Adipose tissue (tissue), 3 donors: ENCODE results near the gene SEPTIN1. TPM values are rescaled to one million over a fixed set of nuclear protein-coding genes. Genes with fewer than 3 reads are reported as not detected.

Experiments used
- H3K27ac ChIP-seq: one replicate; pipeline ENCODE4 v1.5.1; 2013; ENCODE audit warnings: low read depth, low read length
- WGBS, 3 donors: extraction: QIAGEN DNeasy Blood & Tissue Kit; methylation state at CpG; one replicate each; pipeline ENCODE4 v1.1.7; 2013; 5-methylcytosine and 5-hydroxymethylcytosine counted together
- polyA plus RNA-seq, 3 donors: library from polyadenylated mRNA; stranded (reverse); fragments of 200-250 nt; gene quantifications; one replicate each; pipeline ENCODE4 v1.2.3, GENCODE V29; 2013
- donor health status: healthy with polysubstance abuse.
- donor health status: Bipolar disorder and iron deficiency.
- donor health status: healthy.

SEPTIN1 gene
- polyA plus RNA-seq, 3 donors = 1.8 to 3.9 (median 3.6) TPM

- 26 to 31% (median 30%) methylated on average over 27 of the region's 27 CpGs for WGBS, 3 donors
- H3K27ac ChIP-seq = peak overlapping the region; percentile 22
Observed at GRCh38 chr16:30379158-30379783, 3.1 kb downstream of the SEPTIN1 start.

GRCh38 chr16:30378236-30379157 is 3.9 kb downstream of the SEPTIN1 start:
- H3K27ac ChIP-seq = peak overlapping the region; percentile 91
- WGBS, 3 donors = 0 to 1% (median 0%) methylated on average over 59 to 66 of the region's 67 CpGs

GRCh38 chr16:30377812-30378235 is 4.5 kb downstream of the SEPTIN1 start:
- peak overlapping the region; percentile 91 for H3K27ac ChIP-seq
- 0 to 2% (median 0%) methylated on average over 37 to 39 of the region's 39 CpGs for WGBS, 3 donors

- WGBS, 3 donors = 37 to 49% (median 39%) methylated on average over 29 of the region's 29 CpGs
- peak overlapping the region; percentile 91 for H3K27ac ChIP-seq
Observed at GRCh38 chr16:30377050-30377811, 5.1 kb downstream of the SEPTIN1 start.

DNA sequence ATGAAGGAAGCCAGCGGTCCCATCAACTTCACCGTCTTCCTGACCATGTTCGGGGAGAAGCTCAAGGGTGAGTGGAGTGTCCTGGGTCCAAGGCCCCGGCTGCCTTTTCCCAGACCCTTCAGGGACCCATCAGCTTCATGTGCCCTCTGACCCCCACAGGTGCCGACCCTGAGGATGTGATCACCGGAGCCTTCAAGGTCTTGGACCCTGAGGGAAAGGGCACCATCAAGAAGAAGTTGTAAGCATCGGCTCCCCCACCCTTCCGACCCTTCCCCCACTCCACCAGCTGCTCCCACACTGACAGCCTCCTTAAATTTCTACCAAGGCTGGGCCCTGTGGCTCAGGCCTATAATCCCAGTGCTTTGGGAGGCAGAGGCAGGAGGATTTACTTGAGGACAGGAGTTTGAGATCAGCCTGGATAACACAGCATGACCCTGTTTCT is 5.9 kb downstream of the SEPTIN1 start:
- WGBS, 3 donors = 92 to 96% (median 95%) methylated on average over 8 of the region's 8 CpGs
- no peak overlapping the region for H3K27ac ChIP-seq

DNA sequence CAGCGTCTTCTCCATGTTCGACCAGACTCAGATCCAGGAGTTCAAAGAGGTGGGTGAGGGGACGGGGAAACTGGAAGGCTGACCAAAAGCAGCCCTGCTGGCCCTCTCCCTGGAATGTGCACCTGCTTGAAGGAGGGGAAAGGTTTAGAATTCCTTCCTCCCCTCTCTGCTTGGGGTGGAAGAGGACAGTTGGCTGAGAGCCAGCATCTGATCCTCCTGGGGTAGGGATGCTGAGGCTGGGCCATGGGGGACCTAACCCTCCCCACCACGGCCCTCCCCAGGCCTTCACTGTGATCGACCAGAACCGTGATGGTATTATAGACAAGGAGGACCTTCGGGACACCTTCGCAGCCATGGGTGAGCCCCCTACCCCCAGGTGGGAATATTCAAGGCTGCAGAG is 6.5 kb downstream of the SEPTIN1 start:
- WGBS, 3 donors = 85 to 93% (median 85%) methylated on average over 8 of the region's 8 CpGs
- H3K27ac ChIP-seq = no peak overlapping the region

- H3K27ac ChIP-seq = no peak within 1 kb of the TSS
- WGBS, 3 donors = 91 to 93% (median 91%) methylated on average over 6 of the region's 6 CpGs
Observed at GRCh38 chr16:30374538-30374937, 7.8 kb downstream of the SEPTIN1 start, which contains the start of gene MYL11. Gene MYL11, plus strand, starts transcription at chr16:30374802. Its CDS starts 56 bp downstream, at chr16:30374858.

- no peak overlapping the region for H3K27ac ChIP-seq
- 68 to 93% (median 88%) methylated on average over 5 of the region's 5 CpGs for WGBS, 3 donors
Observed at GRCh38 chr16:30372725-30373124, 9.6 kb downstream of the SEPTIN1 start.

DNA sequence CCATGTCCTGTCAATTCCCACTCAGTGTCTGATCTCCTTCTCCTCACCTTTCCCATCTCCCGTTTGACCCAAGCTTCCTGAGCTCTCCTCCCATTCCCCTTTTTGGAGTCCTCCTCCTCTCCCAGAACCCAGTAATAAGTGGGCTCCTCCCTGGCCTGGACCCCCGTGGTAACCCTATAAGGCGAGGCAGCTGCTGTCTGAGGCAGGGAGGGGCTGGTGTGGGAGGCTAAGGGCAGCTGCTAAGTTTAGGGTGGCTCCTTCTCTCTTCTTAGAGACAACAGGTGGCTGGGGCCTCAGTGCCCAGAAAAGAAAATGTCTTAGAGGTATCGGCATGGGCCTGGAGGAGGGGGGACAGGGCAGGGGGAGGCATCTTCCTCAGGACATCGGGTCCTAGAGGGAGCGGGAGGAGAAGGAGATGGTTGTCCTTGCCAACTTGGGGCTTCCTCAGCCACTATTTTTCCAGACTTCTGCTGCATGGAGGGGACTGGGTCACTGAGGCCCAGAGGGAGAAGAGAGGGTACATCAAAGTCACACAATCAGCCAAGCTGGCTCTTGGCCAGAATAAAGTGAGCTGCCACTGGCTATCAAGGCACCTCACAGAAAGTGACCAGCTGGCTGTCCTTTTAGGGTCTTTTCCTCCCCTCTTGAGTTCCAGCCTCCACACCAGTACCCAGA is 10.2 kb downstream of the SEPTIN1 start:
- WGBS, 3 donors = 66 to 77% (median 72%) methylated on average over 6 of the region's 6 CpGs
- H3K27ac ChIP-seq = no peak overlapping the region

DNA sequence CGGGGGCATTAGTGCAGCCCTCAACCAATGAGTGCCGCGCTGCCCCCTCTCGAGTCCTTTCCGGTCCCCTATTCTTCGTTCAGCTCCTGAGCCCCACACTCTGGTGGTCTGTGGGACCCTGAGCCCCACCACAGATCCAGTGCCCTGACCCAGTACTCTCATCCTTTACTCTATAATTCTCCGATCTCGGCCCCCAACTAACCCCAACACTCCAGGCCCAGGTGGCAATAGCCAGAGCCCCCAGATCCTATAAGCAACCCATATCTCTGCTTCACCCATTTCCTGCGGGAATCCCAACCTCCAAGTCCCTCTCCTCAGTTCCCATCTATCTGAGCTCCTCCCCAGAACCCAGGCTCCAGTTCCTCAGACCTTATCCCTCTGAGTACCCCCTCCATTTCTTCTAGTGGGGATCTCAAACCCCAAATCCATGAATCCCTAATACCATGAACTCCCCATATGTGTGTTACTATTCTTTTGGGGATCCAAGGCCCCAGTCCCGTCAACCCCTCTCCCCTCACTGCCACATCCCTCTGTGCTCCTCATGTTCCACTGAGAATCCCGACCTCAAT is 11.0 kb downstream of the SEPTIN1 start:
- 20 to 25% (median 24%) methylated on average over 11 of the region's 11 CpGs for WGBS, 3 donors
- H3K27ac ChIP-seq = no peak overlapping the region

- 0% methylated on average over 40 of the region's 40 CpGs for WGBS, 3 donors
Observed at GRCh38 chr16:30370456-30371247, 11.7 kb downstream of the SEPTIN1 start, which contains the start of gene TBC1D10B. Gene TBC1D10B, minus strand, starts transcription at chr16:30370494. Its CDS starts 311 bp downstream, at chr16:30370183.

DNA sequence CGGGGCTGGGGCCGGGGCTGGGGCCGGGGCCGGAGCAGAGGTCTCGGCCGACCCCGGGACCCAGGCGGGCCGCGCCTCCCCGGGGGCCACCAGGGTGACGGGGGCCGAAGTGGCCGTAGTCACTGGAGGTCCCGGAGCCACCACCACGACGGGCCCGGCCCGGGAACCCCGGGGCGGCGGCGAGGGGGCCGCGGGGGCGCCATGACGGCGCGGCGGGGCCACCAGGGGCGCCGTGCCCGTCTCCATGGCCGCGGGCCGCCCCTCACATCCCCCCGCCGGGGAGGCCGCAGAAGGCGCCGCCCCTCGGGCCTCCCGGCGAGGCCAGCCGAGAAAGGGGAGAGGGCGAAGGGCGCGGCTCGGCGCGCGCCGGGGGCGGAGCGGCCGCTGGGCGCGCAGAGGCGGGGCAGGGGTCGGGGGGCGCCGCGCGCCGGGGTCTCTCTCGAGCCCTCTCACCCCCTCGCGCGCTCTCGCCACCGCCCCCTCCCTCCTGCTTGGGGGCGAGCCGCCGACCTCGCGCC is 12.4 kb downstream of the SEPTIN1 start:
- 1 to 2% (median 1%) methylated on average over 16 to 76 of the region's 76 CpGs for WGBS, 3 donors

More at GRCh38 chr16:30370456-30371247, 11.7 kb downstream of the SEPTIN1 start, which contains the start of gene TBC1D10B:
- peak within 1 kb of the TSS; percentile 36 for H3K27ac ChIP-seq

GRCh38 chr16:30369091-30369937 is 13.0 kb downstream of the SEPTIN1 start:
- 0 to 1% (median 1%) methylated on average over 43 to 45 of the region's 45 CpGs for WGBS, 3 donors
- H3K27ac ChIP-seq = peak overlapping the region; percentile 36

More for the DNA sequence above, 12.4 kb downstream of the SEPTIN1 start:
- H3K27ac ChIP-seq = no peak overlapping the region

- whole genome bisulfite sequencing, 3 donors = 6 to 14% (median 8%) methylated on average over 4 of the region's 4 CpGs
- no peak overlapping the region for H3K27ac ChIP-seq
Observed at GRCh38 chr16:30368792-30369090, 13.6 kb downstream of the SEPTIN1 start.

- 6% methylated on average over 8 of the region's 8 CpGs for WGBS, 3 donors
- no peak overlapping the region for H3K27ac ChIP-seq
Observed at GRCh38 chr16:30368122-30368791, 14.1 kb downstream of the SEPTIN1 start.
